IPS DF 4.7 (cell line): ENCODE data around the gene DNAJC30.
"Not testable (repeated sequence)": the region's sequence is repeated elsewhere in the genome, so short reads cannot be mapped to it uniquely, and the experiment has no call there.

Experiments
- DNase-seq: peaks from one replicate; pipeline ENCODE4 v3.0.0-alpha.2; 2013; ENCODE audit warnings: low spot score; ENCODE audit errors: extremely low read depth

The DNAJC30 gene

DNA sequence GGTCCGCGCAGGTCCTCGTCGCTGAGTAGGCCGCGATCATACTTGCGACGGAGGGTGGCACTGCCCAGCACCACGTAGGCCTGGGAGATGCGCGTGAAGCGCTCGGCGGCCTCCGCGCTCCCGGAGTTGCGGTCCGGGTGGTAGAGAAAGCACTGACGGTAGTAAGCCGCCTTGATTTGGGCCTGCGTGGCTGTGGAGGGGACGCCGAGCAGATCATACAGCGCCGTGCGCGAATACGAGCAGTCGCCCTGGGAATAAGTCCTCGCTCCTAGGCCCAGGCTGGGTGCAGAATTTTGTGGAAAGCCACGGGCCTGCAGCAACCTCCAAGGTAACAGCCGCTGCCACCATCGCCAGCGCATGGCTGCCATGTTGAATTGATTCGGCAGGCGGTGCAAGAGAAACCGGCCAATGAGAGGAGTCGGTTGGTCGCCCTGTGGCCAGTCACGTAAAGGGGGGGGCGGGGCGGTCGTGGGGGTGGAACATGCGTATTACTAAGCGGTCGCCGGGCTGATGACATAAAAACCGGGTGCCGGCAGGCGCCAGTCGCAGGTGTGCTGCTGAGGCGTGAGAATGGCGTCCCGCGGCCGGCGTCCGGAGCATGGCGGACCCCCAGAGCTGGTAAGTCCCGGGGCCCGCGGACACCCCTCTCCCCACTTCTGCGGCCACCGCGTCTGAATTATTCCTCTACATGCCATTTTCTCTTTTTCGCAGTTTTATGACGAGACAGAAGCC lies at the start of gene DNAJC30, which contains the start of gene BUD23:
Gene DNAJC30, minus strand, starts transcription at position 398 of the 732 bp plus-strand sequence. Its CDS starts 30 bp downstream, at position 368.
Gene BUD23, plus strand, starts transcription at position 542 of the 732 bp plus-strand sequence. Its CDS starts 29 bp downstream, at position 571.
- no peak for DNase-seq

GRCh38 chr7:73732397-73732796 lies 49.1 kb upstream of the DNAJC30 start:
- DNase-seq = no peak

GRCh38 chr7:73730485-73730884 lies 47.2 kb upstream of the DNAJC30 start:
- no peak for DNase-seq

- no peak for DNase-seq
Measured at GRCh38 chr7:73728551-73728950, 45.3 kb upstream of the DNAJC30 start.

DNA sequence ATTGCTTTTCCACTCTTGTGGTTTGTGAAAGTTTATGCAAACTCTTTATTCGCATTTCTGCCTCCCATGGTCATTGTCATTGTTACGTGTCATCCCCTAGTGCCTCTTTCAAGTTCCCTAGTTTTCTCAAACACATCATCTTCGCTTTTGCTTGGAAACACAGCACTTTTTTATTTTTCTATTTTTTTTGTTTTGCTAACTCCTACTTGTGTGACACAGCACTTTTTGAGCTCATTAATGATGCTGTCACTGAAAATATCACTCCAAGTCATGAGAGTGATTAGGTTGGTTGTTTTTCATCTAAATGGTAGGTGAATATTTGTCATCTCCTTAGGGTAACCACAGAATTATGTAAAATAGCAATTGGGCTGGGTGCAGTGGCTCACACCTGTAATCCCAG lies 44.7 kb upstream of the DNAJC30 start:
- DNase-seq = no peak

DNA sequence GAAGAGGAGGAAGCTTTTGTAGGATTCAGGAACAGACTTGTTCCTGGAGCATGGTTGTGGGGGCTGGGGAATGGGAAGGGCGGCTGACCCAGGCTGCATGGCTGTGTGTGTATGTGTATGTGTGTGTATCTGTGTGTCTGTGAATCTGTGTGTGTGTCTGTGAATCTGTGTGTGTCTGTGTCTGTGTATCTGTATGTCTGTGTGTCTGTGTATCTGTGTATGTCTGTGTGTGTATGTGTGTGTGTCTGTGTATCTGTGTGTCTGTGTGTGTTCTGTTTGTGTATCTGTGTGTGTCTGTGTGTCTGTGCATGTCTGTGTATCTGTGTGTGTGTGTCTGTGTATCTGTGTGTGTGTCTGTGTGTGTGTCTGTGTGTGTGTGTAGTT lies 42.8 kb upstream of the DNAJC30 start:
- no peak for DNase-seq

GRCh38 chr7:73723813-73724212 lies 40.6 kb upstream of the DNAJC30 start:
- no peak for DNase-seq

- DNase-seq = no peak
Measured at GRCh38 chr7:73722785-73723184, 39.5 kb upstream of the DNAJC30 start.

- not testable (repeated sequence) for DNase-seq
Measured at GRCh38 chr7:73722182-73722581, 38.9 kb upstream of the DNAJC30 start.

DNA sequence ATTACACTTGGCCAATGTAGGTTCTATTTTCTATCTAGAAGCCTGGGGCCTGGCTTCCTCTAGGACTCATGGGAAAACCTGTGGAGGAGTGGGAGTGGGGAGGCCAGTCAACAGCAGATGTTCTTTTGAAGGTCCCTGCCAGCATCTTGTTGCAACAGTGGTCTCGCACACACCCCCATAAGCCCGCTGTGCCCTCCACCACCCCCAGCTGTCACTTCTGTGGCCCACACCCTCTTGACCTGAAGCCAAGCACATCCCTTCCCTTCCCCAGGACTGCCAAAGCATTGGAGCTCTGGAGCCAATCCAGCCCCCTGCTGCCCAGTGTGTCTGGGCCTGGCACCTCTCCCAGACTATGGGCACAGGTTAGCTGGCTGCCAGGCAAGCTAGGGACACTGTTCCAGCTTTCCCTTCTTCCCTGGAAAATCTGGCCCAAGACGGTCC lies 38.1 kb upstream of the DNAJC30 start:
- DNase-seq = no peak

- DNase-seq = not testable (repeated sequence)
Measured at GRCh38 chr7:73720443-73720842, 37.2 kb upstream of the DNAJC30 start.

- DNase-seq = no peak
Measured at GRCh38 chr7:73719806-73720169, 36.5 kb upstream of the DNAJC30 start.

- no peak for DNase-seq
Measured at GRCh38 chr7:73718905-73719805, 35.9 kb upstream of the DNAJC30 start, which contains the start of gene STX1A. Gene STX1A, minus strand, starts transcription at chr7:73719669. Its CDS starts 38 bp downstream, at chr7:73719631.

DNA sequence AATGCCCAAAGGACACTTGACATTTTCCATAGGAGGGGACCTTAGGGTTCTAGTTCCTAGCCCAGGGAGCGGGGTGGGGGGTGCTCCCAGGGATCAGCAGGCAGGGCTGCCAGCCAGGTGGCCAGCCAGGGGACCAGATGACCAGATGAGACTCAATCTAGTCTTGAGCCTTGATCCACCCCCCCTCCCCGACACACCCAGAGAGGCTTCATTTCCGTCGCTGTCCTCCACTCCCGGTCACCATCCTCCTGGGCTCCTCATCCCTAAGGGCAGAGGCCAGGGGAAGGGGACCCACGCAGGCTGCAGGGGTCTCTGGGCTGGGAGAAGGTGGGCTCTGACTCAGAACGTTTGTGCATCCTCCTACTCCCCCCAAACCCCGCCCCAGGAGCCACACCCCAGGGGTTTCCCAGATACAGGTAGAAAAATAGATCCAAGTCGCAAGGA lies 35.2 kb upstream of the DNAJC30 start:
- DNase-seq = no peak

DNA sequence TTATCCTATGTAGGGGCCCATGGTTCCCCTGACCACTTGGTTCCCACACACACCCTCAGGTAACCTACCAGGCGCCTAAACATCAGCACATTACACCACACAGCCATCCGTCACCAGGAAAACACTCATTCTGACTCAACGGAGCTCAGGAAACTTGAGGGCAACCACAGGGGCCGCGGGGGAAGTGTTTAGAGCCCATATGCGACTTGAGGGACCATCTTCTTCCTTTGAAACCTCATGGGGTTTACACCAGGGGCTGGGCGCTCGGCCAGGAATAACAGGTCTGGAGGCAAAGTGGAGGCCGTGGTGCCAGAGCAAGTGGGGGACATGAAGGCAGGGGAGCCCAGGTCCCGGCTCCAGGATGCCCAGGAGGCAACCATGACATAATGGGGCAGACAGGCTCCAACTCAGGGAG lies 34.7 kb upstream of the DNAJC30 start:
- DNase-seq = no peak

DNA sequence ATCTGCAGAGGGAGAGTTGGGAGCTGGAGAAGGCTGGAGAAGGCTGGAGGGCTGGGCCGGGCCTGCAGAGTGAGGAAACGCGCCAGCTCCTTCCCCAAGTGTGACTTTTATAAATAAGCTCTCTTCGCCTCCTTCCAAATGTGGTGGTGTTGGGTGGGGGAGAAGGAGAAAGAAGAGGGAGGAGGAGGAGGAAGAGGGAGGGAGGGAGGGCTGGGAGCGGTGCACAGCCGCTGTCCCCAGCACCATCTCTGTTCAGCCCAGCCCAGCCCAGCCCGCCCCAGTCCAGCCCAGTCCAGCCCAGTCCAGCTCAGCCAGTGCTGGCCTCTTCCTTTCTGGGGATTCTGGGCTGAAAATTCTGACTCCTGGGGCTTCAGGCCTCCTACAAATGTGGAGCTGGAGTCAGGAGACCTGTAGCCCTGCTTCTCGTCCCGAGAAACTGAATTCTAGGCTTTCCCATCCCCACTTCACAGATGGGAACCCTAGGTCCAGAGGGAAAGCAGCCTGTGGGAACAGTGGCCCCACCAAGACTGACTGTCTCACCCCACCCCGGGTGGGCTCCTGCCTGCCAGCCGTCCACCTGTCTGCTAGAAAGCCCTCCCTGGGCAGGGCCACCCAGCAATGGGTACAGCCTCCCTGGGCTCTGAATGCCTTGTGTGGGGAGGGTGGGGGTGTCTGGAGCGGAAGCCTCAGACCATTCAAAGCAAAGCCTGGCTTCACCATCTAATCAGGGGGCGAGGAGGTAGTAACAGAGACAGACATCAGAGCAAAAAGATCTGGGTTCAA lies 34.0 kb upstream of the DNAJC30 start:
- DNase-seq = no peak

DNA sequence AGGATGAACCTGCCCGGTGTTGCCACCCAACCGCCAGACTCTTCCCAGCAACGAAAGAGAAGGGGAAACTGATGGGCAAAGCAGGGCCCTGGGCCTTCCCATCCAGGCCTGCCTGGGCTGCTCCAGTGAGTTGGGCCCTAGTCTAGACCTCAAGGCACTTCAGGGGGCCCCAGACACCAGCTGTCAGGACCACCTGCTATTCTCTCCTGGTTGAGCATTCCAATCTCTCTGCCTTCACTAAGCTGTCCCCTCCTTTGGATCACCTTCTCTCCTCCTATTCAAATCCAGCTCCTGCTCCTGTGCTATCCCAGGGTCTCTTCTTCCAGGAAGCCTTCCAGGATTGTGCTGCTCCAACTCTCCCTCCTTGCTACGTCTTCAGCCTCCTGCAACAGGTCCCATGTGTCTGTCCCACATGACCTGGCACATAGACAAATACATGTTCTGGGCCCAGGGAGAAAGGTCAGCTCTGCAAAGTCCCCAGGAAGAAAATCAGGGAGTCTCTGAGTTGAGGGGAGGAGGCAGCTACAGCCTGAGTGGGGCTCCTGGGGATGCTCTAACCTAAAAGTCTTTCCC lies 33.2 kb upstream of the DNAJC30 start:
- DNase-seq = no peak

DNA sequence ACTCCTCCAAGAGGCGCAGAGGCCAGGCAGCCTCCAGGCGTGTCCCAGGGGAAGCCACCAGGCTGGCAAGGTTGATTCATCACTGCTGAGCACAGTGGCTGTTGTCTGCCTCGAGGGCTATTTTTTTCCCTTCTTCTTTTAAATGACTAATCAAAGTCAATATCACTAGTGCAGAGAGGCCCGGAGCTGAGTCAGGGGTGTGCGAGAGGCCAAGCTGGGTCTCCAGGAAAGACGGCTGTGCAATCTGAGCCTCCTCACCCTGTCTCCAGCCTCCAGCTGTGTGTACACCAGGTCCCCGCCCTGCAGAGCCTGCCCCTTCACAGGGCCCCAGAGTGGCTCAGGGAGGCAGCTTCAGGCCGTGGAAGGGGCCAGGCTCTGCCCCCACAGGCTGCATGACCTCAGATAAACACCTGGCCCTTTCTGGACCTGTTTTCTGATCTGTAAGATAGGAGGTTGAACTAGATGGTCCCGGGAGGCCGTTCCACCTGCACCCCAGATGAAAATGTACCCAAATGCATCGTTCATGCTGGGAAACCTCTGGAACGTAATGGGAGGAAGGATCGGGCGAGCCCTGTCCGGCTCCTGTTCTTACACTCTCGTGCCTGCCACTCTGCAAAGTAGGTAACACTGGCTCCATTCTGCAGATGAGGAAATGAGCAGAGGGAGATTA lies 32.5 kb upstream of the DNAJC30 start:
- no peak for DNase-seq

DNA sequence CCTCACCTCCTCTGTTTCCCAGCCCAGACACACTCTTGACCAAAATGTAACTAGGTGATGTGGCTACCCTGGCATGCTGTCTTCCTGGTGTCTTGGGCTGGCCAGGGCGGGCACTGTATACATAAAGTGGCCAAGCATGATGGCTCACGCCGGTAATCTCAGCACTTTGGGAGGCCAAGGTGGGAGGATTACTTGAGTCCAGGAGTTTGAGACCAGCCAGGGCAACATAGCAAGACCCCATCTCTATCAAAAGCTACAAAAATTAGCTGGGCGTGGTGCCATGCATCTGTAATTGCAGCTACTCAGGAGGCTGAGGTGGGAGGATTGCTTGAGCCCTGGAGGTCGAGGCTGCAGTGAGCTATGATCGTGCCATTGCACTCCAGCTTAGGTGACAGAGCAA lies 30.1 kb upstream of the DNAJC30 start:
- DNase-seq = not testable (repeated sequence)

- no peak for DNase-seq
Measured at GRCh38 chr7:73712773-73713172, 29.5 kb upstream of the DNAJC30 start.
